ENCODE results near the gene ABLIM2.

The ABLIM2 gene

GRCh38 chr4:8024073-8024786 lies 134.4 kb downstream of the ABLIM2 start:
- no peak for DNase-seq (ENCODE audit: low read depth)

- DNase-seq (ENCODE audit: low read depth) = no peak
Measured at GRCh38 chr4:8023696-8024033, 134.9 kb downstream of the ABLIM2 start.

GRCh38 chr4:8022767-8023695 lies 135.6 kb downstream of the ABLIM2 start:
- no peak for DNase-seq (ENCODE audit: low read depth)

GRCh38 chr4:8021796-8022195 lies 136.8 kb downstream of the ABLIM2 start:
- no peak for DNase-seq (ENCODE audit: low read depth)

GRCh38 chr4:8019396-8020365 lies 138.9 kb downstream of the ABLIM2 start:
- DNase-seq (ENCODE audit: low read depth) = no peak

GRCh38 chr4:8016527-8016926 lies 142.1 kb downstream of the ABLIM2 start:
- DNase-seq (ENCODE audit: low read depth) = no peak

GRCh38 chr4:8015512-8015911 lies 143.1 kb downstream of the ABLIM2 start:
- DNase-seq (ENCODE audit: low read depth) = no peak

- DNase-seq (ENCODE audit: low read depth) = no peak
Measured at GRCh38 chr4:8013976-8014726, 144.5 kb downstream of the ABLIM2 start.

GRCh38 chr4:8012517-8012916 lies 146.1 kb downstream of the ABLIM2 start:
- DNase-seq (ENCODE audit: low read depth) = no peak

- no peak for DNase-seq (ENCODE audit: low read depth)
Measured at GRCh38 chr4:8010618-8011017, 148.0 kb downstream of the ABLIM2 start.

- no peak for DNase-seq (ENCODE audit: low read depth)
Measured at GRCh38 chr4:8009710-8010511, 148.7 kb downstream of the ABLIM2 start.

- DNase-seq (ENCODE audit: low read depth) = no peak
Measured at GRCh38 chr4:8009097-8009496, 149.5 kb downstream of the ABLIM2 start.

- DNase-seq (ENCODE audit: low read depth) = no peak
Measured at GRCh38 chr4:8008391-8008790, 150.2 kb downstream of the ABLIM2 start.

GRCh38 chr4:8007581-8007980 lies 151.0 kb downstream of the ABLIM2 start:
- DNase-seq (ENCODE audit: low read depth) = no peak

GRCh38 chr4:8006471-8006870 lies 152.1 kb downstream of the ABLIM2 start:
- no peak for DNase-seq (ENCODE audit: low read depth)

- no peak for DNase-seq (ENCODE audit: low read depth)
Measured at GRCh38 chr4:8005814-8006215, 152.8 kb downstream of the ABLIM2 start.

- no peak for DNase-seq (ENCODE audit: low read depth)
Measured at GRCh38 chr4:8005033-8005808, 153.4 kb downstream of the ABLIM2 start.

GRCh38 chr4:8004066-8004465 lies 154.5 kb downstream of the ABLIM2 start:
- DNase-seq (ENCODE audit: low read depth) = no peak

- DNase-seq (ENCODE audit: low read depth) = no peak
Measured at GRCh38 chr4:8002525-8003309, 155.9 kb downstream of the ABLIM2 start.
